HL-60 (cell line): Measurements from ENCODE around the gene MALT1.

Source experiments
- DNase-seq, 2 experiments: peaks; one replicate each; pipeline ENCODE4 v3.0.0-alpha.2; 2010 to 2020; ENCODE audit warnings: low read depth in 1 of 2, low spot score in 1 of 2
- H3K27ac ChIP-seq: fragments of 250-450 bp; sonication (Bioruptor Pico); replicated peaks from 2 replicates; pipeline ENCODE4 v1.5.1; 2020; ENCODE audit warnings: mild to moderate bottlenecking, moderate library complexity
- H3K27me3 ChIP-seq: fragments of 250-450 bp; sonication (Bioruptor Pico); 2 replicates; pipeline ENCODE4 v1.5.1; 2021; ENCODE audit warnings: mild to moderate bottlenecking, moderate library complexity; ENCODE audit not compliant: insufficient read depth, poor library complexity, severe bottlenecking
- H3K4me3 ChIP-seq: replicated peaks from 2 replicates; pipeline ENCODE4 v1.5.1; 2011; ENCODE audit warnings: mild to moderate bottlenecking, control low read depth, low read length; ENCODE audit not compliant: insufficient read depth
- GABPA ChIP-seq: IDR thresholded peaks from 2 replicates; pipeline ENCODE4 v1.6.1; 2012; ENCODE audit warnings: low read depth
- POLR2AphosphoS5 ChIP-seq: IDR thresholded peaks from 2 replicates; pipeline ENCODE4 v1.6.1; 2012; ENCODE audit warnings: low read depth
- SPI1 ChIP-seq: IDR thresholded peaks from 2 replicates; pipeline ENCODE4 v1.6.1; 2012; ENCODE audit warnings: low read depth, mild to moderate bottlenecking, borderline replicate concordance
- TF ChIP-seq, protein P1 (sequence below): IDR thresholded peaks from one replicate; pipeline ENCODE4 v1.5.1; 2011; ENCODE audit warnings: low read length, control low read depth, inconsistent platforms; ENCODE audit not compliant: insufficient read depth
- TF ChIP-seq, protein P2 (sequence below): IDR thresholded peaks from 2 replicates; pipeline ENCODE4 v1.6.1; 2012; ENCODE audit warnings: low read depth; ENCODE audit not compliant: insufficient replicate concordance

Gene MALT1

DNA sequence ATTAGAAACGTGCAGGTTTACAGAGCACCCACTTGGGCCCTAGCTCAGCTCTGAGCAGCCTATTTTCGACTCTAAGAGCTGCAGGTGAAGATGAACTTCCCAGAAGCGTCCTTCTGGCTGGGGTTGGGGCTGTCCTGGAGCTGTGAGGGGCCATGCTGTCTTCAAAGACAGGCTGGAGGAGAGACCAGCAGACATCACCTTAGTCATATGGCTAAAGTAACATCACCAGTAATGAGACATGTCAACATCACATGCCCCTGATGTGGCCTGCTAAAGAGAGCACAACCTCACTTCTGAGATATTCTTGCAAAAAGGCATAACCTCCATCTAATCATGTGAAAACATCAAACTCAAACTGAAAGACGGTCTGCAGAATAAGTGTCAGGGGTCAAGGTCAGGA is 106.2 kb downstream of the MALT1 start:
- no peak overlapping the region for H3K4me3 ChIP-seq
- DNase-seq: no peak
- TF ChIP-seq, protein P1, sequence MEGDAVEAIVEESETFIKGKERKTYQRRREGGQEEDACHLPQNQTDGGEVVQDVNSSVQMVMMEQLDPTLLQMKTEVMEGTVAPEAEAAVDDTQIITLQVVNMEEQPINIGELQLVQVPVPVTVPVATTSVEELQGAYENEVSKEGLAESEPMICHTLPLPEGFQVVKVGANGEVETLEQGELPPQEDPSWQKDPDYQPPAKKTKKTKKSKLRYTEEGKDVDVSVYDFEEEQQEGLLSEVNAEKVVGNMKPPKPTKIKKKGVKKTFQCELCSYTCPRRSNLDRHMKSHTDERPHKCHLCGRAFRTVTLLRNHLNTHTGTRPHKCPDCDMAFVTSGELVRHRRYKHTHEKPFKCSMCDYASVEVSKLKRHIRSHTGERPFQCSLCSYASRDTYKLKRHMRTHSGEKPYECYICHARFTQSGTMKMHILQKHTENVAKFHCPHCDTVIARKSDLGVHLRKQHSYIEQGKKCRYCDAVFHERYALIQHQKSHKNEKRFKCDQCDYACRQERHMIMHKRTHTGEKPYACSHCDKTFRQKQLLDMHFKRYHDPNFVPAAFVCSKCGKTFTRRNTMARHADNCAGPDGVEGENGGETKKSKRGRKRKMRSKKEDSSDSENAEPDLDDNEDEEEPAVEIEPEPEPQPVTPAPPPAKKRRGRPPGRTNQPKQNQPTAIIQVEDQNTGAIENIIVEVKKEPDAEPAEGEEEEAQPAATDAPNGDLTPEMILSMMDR: no peak
- TF ChIP-seq GABPA (no peak), POLR2AphosphoS5 (no peak), SPI1 (no peak)
- TF ChIP-seq, protein P2, sequence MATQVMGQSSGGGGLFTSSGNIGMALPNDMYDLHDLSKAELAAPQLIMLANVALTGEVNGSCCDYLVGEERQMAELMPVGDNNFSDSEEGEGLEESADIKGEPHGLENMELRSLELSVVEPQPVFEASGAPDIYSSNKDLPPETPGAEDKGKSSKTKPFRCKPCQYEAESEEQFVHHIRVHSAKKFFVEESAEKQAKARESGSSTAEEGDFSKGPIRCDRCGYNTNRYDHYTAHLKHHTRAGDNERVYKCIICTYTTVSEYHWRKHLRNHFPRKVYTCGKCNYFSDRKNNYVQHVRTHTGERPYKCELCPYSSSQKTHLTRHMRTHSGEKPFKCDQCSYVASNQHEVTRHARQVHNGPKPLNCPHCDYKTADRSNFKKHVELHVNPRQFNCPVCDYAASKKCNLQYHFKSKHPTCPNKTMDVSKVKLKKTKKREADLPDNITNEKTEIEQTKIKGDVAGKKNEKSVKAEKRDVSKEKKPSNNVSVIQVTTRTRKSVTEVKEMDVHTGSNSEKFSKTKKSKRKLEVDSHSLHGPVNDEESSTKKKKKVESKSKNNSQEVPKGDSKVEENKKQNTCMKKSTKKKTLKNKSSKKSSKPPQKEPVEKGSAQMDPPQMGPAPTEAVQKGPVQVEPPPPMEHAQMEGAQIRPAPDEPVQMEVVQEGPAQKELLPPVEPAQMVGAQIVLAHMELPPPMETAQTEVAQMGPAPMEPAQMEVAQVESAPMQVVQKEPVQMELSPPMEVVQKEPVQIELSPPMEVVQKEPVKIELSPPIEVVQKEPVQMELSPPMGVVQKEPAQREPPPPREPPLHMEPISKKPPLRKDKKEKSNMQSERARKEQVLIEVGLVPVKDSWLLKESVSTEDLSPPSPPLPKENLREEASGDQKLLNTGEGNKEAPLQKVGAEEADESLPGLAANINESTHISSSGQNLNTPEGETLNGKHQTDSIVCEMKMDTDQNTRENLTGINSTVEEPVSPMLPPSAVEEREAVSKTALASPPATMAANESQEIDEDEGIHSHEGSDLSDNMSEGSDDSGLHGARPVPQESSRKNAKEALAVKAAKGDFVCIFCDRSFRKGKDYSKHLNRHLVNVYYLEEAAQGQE: no peak
- H3K27me3 ChIP-seq: no peaks in the 10 kb centered on the region
- H3K27ac ChIP-seq: no peak overlapping the region

DNA sequence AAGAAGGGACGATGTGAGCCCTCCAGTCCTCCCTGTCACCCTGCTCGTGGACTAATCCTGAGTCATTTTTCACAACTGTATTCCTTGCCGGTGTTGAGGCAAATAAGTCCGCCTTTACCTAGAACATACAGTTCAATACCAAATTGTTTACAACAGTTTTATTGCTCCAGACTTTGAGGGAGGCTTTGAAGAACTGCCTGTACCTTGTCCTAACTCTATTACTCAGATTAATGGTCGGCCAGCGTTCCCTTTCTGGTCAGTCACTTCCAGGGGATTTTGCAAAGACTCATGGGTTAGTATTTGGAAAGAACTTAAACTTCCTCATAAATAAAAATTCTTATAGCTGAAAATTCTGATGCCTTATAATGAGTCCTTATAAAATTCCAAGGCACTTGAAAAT is 108.3 kb downstream of the MALT1 start:
- DNase-seq: no peak
- Histone ChIP-seq H3K27ac (no peak overlapping the region), H3K4me3 (no peak overlapping the region), H3K27me3 (no peaks in the 10 kb centered on the region)
- TF ChIP-seq GABPA: no peak
- TF ChIP-seq, protein P2: no peak
- TF ChIP-seq POLR2AphosphoS5: no peak
- TF ChIP-seq, protein P1: no peak
- no peak for TF ChIP-seq SPI1

DNA sequence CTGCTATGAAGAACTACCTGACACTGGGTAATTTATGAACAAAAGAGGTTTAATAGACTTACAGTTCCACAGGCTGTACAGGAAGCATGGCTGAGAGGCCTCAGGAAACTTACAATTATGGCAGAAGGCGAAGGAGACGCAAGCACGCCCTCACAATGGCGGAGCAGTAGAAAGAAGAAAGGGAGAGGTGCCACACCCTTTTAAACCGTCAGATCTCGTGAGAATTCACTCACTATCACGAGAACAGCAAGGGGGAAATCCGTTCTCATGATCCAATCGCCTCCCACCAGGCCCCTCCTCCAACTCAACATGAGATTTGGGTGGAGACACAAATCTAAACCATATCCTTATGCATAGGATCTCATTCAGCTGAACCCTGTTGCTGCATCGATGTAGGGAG is 108.8 kb downstream of the MALT1 start:
- no peaks in the 10 kb centered on the region for H3K27me3 ChIP-seq
- H3K27ac ChIP-seq: no peak overlapping the region
- TF ChIP-seq, protein P1: no peak
- H3K4me3 ChIP-seq: no peak overlapping the region
- DNase-seq: no peak

DNA sequence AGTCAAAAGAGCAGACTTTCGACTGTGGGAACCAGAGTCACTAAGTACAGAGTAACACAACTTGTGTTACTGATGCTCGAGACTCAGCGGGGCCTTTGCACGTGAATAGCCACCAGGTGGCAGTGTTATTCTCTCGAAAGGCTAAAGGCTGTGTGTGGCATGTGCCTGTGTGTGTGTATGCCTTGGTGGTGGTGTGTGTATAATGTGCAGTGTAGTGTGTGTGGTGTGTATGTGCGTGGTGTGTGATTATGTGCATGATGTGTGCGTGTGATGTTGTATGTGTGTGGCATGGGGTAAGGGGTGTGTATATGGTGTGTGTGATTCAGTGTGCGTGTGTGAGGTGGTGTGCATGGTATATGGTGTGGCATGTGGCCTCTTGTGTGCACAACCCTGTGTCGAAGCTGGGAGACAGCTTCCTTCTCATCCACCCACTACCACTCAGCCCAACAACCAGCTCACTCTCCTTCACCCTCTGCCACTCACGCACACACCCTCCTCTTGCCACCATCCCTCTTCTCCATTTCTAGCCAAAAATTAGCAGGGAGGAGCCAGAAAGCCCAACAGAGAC is 110.4 kb downstream of the MALT1 start:
- no peak overlapping the region for H3K27ac ChIP-seq

More for the DNA sequence above, 110.4 kb downstream of the MALT1 start:
- no peak overlapping the region for H3K4me3 ChIP-seq
- TF ChIP-seq SPI1 (no peak), GABPA (no peak), POLR2AphosphoS5 (no peak)
- TF ChIP-seq, protein P2: no peak
- TF ChIP-seq, protein P1: peak; percentile 95
- H3K27me3 ChIP-seq: no peaks in the 10 kb centered on the region
- DNase-seq: peak; percentile 37 to 73
